A673 (cell line): Measurements from ENCODE around the gene EPB41L4A.

Source experiments
- EZH2 ChIP-seq: fragments of 200-600 bp; sonication (generic); IDR thresholded peaks from 2 replicates; pipeline ENCODE4 v1.6.1; 2017; ENCODE audit warnings: borderline replicate concordance, low read depth, mild to moderate bottlenecking, mixed read lengths, antibody characterized with exemption, low read length; ENCODE audit not compliant: poor library complexity, severe bottlenecking
- TF ChIP-seq, protein P1 (sequence below): fragments of 300-800, 200-600 bp; sonication (generic); conservative IDR thresholded peaks from 2 replicates; pipeline ENCODE4 v1.5.1; 2017; ENCODE audit warnings: low read depth, mild to moderate bottlenecking, antibody characterized with exemption, low read length, moderate library complexity, mixed read lengths

DNA sequence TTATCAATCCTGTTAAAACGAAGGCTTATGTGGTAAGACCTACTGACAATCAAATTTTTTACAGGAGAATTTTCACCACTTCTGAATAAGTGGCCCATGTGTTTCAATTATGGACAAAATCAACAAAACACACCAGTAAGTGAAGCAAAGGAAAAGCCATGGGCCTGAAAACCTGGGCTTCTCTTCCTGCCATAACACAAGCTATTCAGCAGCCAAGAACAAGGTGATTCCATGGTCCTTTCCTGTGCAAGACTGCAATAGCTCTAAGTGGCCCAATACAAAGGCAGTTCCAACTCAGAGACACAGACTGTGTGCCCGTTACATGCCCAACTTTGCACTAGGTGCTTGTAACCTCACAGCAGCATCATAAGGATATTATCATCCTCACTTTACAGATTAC, 168.5 kb downstream of the EPB41L4A start:
- TF ChIP-seq, protein P1, sequence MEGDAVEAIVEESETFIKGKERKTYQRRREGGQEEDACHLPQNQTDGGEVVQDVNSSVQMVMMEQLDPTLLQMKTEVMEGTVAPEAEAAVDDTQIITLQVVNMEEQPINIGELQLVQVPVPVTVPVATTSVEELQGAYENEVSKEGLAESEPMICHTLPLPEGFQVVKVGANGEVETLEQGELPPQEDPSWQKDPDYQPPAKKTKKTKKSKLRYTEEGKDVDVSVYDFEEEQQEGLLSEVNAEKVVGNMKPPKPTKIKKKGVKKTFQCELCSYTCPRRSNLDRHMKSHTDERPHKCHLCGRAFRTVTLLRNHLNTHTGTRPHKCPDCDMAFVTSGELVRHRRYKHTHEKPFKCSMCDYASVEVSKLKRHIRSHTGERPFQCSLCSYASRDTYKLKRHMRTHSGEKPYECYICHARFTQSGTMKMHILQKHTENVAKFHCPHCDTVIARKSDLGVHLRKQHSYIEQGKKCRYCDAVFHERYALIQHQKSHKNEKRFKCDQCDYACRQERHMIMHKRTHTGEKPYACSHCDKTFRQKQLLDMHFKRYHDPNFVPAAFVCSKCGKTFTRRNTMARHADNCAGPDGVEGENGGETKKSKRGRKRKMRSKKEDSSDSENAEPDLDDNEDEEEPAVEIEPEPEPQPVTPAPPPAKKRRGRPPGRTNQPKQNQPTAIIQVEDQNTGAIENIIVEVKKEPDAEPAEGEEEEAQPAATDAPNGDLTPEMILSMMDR, result no peak
- TF ChIP-seq EZH2, result no peak
